Measurements from ENCODE around the gene CRISPLD2. TPM values are rescaled to one million over a fixed set of nuclear protein-coding genes. Genes with fewer than 3 reads are reported as not detected.

Gene CRISPLD2, protein sequence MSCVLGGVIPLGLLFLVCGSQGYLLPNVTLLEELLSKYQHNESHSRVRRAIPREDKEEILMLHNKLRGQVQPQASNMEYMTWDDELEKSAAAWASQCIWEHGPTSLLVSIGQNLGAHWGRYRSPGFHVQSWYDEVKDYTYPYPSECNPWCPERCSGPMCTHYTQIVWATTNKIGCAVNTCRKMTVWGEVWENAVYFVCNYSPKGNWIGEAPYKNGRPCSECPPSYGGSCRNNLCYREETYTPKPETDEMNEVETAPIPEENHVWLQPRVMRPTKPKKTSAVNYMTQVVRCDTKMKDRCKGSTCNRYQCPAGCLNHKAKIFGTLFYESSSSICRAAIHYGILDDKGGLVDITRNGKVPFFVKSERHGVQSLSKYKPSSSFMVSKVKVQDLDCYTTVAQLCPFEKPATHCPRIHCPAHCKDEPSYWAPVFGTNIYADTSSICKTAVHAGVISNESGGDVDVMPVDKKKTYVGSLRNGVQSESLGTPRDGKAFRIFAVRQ
- total RNA-seq = 100 to 1,000 TPM in 1 of 2 donors, 10 to 100 TPM in 1; 27.5 to 129 TPM

DNA sequence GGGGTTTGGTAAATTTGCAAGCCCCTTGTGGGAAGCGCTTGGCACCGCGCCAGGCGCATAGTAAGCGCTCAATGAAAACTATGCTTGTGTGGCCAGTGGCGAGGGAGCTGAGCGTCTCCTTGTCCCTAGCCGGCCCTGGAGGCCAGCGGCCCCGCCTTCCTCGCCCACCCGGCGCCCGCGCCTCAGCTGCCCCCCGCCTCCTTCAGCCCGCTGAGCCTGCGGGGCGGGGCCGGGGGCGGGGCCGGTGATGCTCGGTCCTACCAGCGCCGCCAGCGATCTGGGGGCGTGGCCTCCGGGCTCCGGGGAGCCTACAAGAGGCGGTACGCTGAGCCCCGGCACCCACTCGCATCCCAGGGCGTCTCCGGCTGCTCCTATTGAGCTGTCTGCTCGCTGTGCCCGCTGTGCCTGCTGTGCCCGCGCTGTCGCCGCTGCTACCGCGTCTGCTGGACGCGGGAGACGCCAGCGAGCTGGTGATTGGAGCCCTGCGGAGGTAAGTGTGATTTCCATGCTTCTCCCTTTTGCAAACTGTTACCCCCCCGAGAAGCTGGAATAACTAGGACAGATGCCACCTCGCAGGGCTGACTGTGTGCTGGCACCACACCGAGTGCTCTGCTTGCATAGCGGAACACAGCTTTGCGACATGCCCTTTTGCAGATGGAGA is at the start of gene CRISPLD2:
Gene CRISPLD2, plus strand, starts transcription at position 342 of the 661 bp plus-strand sequence. CDS start 18,511 bp downstream, outside the sequence.
- no peak within 1 kb of the TSS for H3K4me3 ChIP-seq
- 3 to 39% methylated on average over 3 to 51 of the region's 53 CpGs for WGBS, 2 donors
- ATAC-seq (peak; percentile 85), DNase-seq (peak; percentile 84 to 92 (median 89))
- peaks cover 11% of the 10 kb centered on the region for H3K4me1 ChIP-seq
- peak within 1 kb of the TSS in 1 of 4 donors; percentile 6 for H3K27ac ChIP-seq
- H3K36me3 ChIP-seq (replicated peaks in 1 of 2; ENCODE audit: insufficient read depth in 1 of 2, low read depth in 2 of 2) = no peaks in the 10 kb centered on the region
- peaks cover 0 to 8% of the 10 kb centered on the region in 2 donors for H3K27me3 ChIP-seq
- TF ChIP-seq POLR2A (IDR thresholded peaks at IDR 0.05) = peak; percentile 34 to 84 (median 79)
- TF ChIP-seq, protein P1, sequence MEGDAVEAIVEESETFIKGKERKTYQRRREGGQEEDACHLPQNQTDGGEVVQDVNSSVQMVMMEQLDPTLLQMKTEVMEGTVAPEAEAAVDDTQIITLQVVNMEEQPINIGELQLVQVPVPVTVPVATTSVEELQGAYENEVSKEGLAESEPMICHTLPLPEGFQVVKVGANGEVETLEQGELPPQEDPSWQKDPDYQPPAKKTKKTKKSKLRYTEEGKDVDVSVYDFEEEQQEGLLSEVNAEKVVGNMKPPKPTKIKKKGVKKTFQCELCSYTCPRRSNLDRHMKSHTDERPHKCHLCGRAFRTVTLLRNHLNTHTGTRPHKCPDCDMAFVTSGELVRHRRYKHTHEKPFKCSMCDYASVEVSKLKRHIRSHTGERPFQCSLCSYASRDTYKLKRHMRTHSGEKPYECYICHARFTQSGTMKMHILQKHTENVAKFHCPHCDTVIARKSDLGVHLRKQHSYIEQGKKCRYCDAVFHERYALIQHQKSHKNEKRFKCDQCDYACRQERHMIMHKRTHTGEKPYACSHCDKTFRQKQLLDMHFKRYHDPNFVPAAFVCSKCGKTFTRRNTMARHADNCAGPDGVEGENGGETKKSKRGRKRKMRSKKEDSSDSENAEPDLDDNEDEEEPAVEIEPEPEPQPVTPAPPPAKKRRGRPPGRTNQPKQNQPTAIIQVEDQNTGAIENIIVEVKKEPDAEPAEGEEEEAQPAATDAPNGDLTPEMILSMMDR (IDR thresholded peaks at IDR 0.05) = no peak
- H3K9me3 ChIP-seq = no peaks in the 10 kb centered on the region
- intact Hi-C loops (cut with DNase I) = no loop called here

DNA sequence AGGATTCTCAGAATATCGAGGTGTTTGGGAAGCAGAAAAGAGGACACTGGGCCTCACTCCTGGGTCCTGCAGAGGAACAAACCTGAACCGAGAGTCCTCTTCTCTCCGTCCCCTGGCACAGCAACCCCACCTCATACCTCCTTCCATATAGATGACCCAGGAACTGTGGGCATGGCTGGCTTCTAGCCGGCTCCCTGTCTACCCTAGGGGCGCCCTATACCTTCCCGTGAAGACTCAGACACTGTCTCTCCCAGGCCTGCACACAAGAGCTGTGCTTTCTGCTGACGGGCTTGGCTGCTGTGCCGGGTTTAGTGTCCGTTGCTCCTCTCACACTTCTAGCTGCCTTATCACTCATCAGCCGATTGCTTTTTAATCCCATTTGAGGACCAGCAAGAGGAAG is 46.5 kb upstream of the CRISPLD2 start:
- no peak for DNase-seq
- Histone ChIP-seq H3K36me3 (replicated peaks in 1 of 2; ENCODE audit: insufficient read depth in 1 of 2, low read depth in 2 of 2) (peaks cover 0 to 34% of the 10 kb centered on the region in 2 donors), H3K27ac (no peak overlapping the region), H3K27me3 (no peaks in the 10 kb centered on the region), H3K4me1 (no peaks in the 10 kb centered on the region), H3K9me3 (no peaks in the 10 kb centered on the region), H3K4me3 (no peak overlapping the region)
- intact Hi-C loops (cut with DNase I) = no loop called here
- no peak for TF ChIP-seq POLR2A (IDR thresholded peaks at IDR 0.05)
- TF ChIP-seq, protein P1 (IDR thresholded peaks at IDR 0.05) = no peak
- WGBS, 2 donors = 90 to 92% methylated on average over 8 to 10 of the region's 10 CpGs
- ATAC-seq = no peak

DNA sequence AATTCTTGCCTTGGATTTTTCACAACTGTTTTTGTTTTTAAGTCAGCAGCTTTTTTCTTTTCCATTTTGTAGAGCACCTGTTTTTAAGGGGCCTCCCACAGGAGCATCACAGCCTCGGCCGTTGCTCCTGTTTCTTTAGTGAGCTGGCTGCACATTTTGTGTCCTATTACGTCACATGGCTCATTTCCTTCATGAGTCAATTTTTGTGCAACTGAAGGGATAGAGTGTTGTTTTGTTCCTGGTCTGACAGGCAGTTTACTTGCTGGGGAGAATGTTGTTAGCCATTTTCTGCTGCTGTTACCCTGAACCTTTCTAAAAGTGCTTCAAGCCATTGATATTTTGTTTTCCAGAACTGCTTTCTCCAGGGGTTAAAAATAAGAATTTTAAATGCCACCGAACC is 45.0 kb upstream of the CRISPLD2 start:
- Histone ChIP-seq H3K9me3 (no peaks in the 10 kb centered on the region), H3K27me3 (no peaks in the 10 kb centered on the region), H3K27ac (no peak overlapping the region), H3K4me3 (no peak overlapping the region), H3K36me3 (replicated peaks in 1 of 2; ENCODE audit: insufficient read depth in 1 of 2, low read depth in 2 of 2) (peaks cover 0 to 27% of the 10 kb centered on the region in 2 donors), H3K4me1 (no peaks in the 10 kb centered on the region)
- TF ChIP-seq, protein P1 (IDR thresholded peaks at IDR 0.05) = no peak
- TF ChIP-seq POLR2A (IDR thresholded peaks at IDR 0.05) = no peak
- DNase-seq = peak in 1 of 4 donors; percentile 40
- intact Hi-C loops (cut with DNase I) = no loop called here
- WGBS, 2 donors = 74 to 84% methylated on average over 4 of the region's 4 CpGs
- ATAC-seq = no peak

DNA sequence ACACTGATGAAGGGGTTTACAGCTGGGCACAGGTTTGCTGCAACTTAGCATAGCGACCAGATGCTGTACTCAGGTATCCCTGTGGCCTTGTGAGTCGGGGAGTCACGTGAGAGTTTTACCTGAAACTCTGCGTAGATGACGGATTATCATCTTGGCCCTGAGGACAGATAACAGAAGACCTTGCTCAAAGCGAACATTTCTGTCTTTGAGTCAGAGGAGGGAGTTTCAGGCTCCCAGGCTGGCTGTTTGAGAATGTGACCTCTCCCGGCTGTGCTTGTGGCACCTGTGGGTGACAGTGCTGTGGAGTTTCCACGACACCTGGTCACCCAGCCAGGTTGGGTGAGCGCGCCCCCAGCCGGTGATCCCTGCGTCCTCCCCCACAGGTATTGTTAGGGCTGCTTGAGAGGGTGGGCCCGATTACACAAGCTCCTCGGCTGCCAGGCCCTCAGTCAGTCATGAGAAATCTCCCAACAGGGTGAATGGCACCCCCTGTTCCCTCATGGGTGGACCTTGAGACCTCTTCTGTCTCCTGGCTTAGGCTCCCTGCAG is 44.4 kb upstream of the CRISPLD2 start:
- Histone ChIP-seq H3K4me1 (no peaks in the 10 kb centered on the region), H3K27me3 (no peaks in the 10 kb centered on the region), H3K27ac (no peak overlapping the region), H3K4me3 (no peak overlapping the region), H3K36me3 (replicated peaks in 1 of 2; ENCODE audit: insufficient read depth in 1 of 2, low read depth in 2 of 2) (peaks cover 0 to 25% of the 10 kb centered on the region in 2 donors), H3K9me3 (no peaks in the 10 kb centered on the region)
- TF ChIP-seq POLR2A (IDR thresholded peaks at IDR 0.05) = no peak
- TF ChIP-seq, protein P1 (IDR thresholded peaks at IDR 0.05) = no peak
- ATAC-seq = no peak
- intact Hi-C loops (cut with DNase I) = no loop called here
- DNase-seq = no peak
- 81 to 87% methylated on average over 13 to 14 of the region's 14 CpGs for WGBS, 2 donors

Data from body of pancreas (tissue), 4 donors.